ENCODE results near the gene ARHGDIB.

The ARHGDIB gene

GRCh38 chr12:14924541-14924940, 36.9 kb downstream of the ARHGDIB start:
- DNase-seq: no peak

GRCh38 chr12:14923944-14924343, 37.5 kb downstream of the ARHGDIB start:
- DNase-seq: no peak

DNA sequence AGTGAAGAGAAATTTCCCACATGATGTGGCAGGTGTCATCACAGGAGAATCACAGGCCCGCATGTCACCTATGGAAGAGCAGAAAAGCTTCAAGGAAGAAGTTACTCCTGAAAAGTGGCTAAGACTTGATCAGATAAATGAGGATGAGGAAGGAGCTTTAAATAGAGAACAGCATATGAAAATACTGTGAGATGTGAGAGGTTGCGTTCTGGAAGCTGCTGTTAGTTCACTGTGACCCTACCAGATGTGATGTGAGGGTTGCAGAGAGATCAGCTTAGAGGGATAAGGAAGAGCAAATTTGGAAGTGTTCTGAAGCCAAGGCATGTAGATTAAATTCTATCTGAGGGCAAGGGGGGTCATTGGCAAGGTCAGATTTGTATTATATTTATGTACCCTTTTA, 40.2 kb downstream of the ARHGDIB start:
- no peak for DNase-seq

DNA sequence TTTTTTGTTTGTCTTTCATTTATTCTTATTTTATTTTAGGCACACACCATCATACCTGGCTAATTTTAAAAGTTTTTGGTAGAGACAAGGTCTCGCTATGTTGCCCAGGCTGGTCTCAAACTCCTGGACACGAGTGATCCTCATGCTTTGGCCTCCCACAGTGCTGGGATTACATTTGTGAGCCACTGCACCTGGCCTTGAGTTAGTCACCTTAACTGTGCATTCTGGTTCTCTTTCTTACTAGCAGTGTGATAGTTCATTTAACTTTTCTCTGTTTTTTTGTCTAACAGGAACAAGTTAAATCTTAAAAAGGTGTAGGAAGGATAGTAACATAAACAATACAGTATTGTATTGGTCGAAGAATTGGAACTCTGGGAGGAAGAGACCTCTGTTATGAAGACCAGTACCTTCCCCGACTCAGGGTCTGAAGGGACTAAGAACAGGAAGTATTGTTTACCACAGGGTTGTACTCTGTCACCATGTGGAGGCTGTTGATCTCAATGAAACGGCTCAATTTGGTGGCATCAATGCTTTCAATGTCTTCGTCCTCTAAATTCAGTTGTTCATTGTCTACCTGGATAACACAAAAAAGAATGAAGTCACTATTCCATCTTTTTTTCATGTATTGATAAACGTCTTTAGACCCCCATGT, 40.8 kb downstream of the ARHGDIB start:
- no peak for DNase-seq

- no peak for DNase-seq
Observed at GRCh38 chr12:14919455-14919854, 41.9 kb downstream of the ARHGDIB start.

GRCh38 chr12:14915736-14916135, 45.7 kb downstream of the ARHGDIB start:
- DNase-seq: no peak

DNA sequence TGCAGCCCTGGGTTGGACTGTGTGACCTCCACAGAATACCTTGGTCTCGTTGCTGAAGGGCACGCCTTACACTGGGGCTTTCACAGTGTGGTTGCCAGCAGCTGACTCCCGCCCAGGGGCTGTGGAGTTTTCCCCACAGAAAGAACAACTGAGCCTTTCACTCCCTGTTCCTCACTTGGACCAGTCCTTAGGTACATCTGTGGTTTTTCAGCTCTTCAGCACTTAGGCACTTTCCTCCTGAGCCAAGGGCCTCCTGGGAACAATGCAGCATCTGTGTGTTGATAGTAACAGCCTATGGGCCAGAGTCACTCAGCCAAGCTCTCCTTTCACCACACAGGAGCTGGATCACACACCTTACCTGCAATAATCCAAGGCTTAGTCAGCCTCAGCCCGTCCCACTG, 48.0 kb downstream of the ARHGDIB start:
- no peak for DNase-seq

DNA sequence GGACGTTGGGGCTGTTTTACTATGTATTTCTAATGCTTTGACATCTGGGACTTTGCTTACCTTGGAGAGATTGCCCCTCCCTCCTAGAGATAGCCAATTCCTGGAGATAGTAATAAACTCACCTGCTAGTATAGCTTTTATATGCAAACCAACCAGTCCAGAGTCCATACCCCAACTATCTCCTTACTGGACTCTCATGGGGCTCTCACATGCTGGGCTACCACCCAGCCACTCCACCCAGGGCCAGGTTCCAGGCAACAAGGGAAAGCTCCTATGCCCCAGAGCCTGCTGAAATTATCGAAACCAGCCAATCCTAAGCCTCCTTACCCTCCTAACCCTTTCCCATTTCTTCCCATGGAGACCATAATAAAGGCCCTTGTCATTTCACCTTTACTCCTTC, 50.3 kb downstream of the ARHGDIB start:
- no peak for DNase-seq

DNA sequence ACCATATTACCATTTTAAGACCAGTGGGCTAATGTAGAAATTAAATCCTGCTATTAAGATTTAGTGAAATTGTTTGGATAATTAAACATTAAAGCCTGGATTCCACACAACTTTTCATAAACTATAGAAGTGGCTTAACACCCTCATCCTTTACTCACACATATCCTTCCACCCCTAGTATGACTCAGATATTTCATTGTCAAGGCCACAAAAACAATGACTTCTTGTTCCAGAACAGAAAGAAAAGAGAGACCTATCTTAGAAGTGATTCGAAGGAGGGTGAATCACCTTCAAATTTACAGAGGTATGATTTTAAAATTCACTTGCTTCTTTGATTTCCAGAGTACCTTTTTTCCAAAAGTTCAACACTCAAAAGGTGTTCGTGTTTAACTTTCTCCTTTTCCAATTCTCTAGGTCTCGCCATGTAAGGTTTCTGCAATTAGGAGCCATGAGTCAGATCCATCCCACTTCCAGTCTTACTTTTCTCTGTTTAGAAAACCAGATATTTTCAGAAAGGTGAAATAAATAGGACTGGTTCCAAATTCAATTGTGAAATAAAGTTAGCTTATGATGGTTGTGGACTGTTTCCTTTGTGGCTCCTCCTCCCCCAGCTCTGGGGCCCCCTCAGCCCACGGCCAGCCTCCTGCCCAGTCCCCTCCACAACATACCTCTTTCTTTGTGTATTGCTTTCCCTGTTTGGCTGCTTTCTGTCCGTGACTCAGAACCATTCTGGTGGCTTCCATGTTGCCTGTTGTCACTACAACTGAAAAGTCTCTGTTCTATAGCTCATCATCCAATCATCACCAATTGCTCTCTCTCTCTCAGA, 51.1 kb downstream of the ARHGDIB start:
- no peak for DNase-seq

DNA sequence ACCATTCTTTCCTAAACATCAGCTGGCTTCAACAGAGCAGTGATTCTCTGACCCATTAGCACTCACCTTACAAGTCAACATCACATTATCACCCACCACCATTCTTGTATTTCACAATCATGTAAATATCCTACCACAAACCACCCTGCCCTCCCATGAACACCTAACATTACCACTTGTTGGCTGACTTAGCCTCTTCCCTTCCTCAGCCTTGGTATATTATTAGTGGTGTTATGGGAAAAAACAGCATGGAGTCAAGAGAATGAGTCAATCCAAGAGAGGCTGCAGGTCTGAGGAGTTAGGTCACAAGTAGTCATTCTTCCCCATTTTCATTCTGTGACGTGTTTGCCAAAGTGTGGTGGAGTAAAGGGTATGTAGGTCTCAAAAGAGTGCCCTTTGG, 53.4 kb downstream of the ARHGDIB start:
- DNase-seq: peak; percentile 5

DNA sequence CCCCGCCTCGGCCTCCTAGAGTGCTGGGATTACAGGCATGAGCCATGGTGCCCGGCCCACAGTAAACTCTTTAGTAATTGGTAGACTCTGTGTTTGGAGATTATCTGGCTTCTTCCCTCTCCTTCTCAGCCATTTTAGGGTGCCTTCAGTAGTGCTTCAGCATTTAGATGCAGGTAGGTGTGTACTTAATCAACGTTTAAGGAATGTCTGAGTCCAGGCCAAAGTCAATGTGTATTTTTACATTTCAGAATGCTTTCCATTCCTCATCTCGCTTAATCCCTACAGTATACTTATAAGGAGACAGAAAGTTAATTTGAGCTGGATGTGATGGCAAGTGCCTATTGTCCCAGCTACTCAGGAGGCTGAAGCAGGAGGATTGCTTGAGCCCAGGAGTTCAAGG, 55.3 kb downstream of the ARHGDIB start:
- DNase-seq: no peak

GRCh38 chr12:14905269-14906004, 56.0 kb downstream of the ARHGDIB start:
- DNase-seq: no peak

DNA sequence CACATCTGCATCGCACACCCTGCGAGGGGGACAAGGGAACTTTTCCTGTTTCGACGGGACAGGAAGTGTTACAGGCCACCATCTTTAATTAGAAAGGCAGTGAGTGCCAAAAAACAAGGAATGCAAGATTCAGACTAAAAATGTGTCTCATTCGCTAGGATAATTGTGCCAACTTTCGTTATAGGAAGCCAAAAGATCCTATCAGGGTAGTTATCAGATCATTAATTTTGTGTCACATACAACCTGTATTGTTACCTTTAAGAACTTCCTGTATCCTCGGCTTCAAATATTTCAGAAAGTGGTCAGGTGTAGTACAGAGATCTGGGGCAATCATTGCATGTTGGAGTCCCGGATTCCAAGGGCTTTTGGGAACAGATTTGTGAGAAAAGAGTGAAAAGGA, 56.5 kb downstream of the ARHGDIB start:
- no peak for DNase-seq

GRCh38 chr12:14903386-14904098, 57.9 kb downstream of the ARHGDIB start:
- no peak for DNase-seq

DNA sequence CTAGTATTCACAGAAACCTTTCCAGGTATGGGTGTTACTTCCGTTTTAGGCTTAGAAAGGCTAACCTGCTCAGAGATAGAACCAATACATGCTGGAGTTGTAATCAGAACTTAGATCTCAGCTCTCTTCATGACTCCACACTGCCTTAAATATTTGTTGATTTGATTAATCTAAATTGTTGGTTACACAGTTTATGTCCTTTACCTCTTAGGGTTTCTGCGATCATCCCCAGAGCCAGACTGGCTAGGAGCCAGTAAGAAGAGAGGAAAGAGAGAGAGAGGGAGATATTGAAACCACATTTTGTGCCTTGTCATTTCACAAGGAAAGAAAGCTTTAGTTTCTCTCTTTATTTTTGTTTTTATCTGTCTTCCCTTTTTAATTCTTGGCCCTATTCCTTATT, 58.9 kb downstream of the ARHGDIB start:
- DNase-seq: no peak

- no peak for DNase-seq
Observed at GRCh38 chr12:14901228-14901562, 60.2 kb downstream of the ARHGDIB start.

DNA sequence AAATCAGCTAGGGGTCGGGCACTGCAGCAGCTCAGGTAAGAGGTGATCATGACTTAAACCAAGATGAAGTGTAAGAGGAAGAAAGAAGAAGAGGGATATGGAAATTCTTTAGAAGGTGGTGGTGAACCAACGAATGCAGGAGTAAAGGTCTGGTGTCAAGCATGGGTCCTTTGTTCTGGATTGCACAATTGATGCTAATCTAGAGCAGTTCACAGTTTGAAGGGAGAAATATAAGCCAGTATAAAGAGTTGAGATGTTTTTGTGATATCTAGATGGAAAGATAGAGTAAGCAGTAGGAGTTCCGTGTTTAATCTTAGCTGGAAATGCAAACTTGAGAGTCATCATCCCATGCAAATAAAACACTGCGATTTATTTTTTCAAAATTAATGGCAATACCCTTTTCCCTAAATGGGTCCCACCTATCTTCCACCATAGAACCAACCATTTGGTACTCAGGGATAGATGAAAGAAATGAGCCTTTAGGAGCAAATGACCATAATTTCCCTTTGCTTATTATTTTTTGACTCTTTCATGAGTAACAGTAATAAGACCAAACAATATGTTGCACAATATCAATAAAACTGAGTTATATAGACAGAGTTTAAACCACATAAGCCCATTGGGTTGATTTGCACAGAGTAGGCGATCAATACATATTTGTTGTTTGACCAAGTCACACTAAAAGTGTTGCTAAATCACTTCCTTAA, 60.7 kb downstream of the ARHGDIB start:
- DNase-seq: no peak

DNA sequence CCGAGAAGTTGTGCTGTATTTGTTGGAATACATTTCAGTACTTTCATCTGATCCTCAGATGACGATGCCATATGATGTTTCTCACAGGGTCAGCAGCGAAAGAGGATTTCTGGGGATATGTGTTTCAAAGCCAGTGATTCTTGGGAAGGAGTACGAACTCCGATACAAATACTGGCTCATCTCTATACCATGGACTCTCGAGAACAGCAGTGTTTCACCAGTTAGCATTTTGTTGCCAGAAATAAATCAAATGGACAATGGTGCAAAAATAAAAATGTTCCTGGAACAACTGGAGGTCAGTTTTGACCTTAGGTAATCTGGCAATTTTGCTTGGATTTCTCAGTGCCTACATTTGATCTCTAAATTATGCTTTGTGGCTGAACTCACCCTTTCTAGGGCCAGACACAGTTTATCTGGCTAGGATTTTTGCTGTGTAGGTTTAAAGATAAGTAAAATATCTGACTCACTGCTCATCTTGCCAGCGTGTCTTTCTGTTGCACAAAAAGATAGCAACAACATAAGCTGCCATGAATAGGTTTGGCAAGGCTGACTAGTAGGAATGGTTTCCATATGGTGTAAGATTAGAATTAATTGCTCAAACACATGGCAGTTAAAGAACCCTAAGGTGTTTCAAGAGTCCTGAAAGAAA, 64.8 kb downstream of the ARHGDIB start:
- no peak for DNase-seq

- no peak for DNase-seq
Observed at GRCh38 chr12:14893506-14894250, 67.7 kb downstream of the ARHGDIB start.

DNA sequence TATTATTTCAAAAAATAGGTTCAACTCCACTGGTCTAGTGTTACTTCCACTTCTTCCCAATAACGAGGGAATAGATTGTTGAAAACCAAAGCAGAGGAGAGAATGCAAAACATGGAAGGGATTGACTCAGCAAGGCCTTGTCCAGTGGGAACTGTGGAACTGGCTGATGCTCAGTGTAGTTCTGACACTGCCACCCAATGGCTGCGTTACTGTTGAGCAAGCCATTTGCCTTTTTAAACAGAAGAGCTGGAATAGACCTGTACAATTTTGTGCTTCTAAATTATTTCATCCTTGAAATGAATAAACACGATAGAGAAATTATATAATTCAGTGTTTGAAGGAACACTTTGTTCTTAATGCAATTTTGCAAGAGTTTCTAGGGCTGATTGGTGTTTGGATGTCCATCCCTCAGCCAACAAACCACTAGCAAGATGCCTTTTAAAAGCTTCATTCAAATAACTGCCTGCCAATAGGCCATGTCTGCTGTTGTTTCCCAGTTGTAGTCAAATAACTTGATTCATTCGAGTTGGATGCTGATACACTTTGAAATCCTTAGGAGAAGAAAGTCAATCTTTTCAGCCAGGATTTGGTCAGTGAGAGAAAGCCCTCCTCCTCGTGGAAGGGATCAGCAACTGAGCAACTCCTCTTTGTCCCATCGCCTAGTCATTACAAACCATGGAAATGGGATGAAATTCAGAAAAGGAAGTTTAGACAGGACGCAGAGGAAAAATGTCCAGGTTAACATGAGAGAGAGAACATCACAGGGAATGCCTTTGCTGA, 68.5 kb downstream of the ARHGDIB start:
- DNase-seq: no peak
